H7 (cell line): ENCODE measurements around the gene MEDAG. TPM values are rescaled to one million over a fixed set of nuclear protein-coding genes. Genes with fewer than 3 reads are reported as not detected.
"Not testable (repeated sequence)": the region's sequence is repeated elsewhere in the genome, so short reads cannot be mapped to it uniquely, and the experiment has no call there.

ENCODE experiments used
- DNase-seq: peaks from one replicate; pipeline ENCODE4 v3.0.0; 2012
- H3K27me3 ChIP-seq: 2 replicates; pipeline ENCODE4 v1.6.0; 2011; ENCODE audit warnings: mild to moderate bottlenecking, low read length; ENCODE audit not compliant: control insufficient read depth, insufficient read depth
- H3K36me3 ChIP-seq: replicated peaks from 2 replicates; pipeline ENCODE4 v1.5.1; 2011; ENCODE audit warnings: low read length; ENCODE audit not compliant: control insufficient read depth, insufficient read depth
- H3K4me3 ChIP-seq: 2 replicates; pipeline ENCODE4 v1.5.1; 2011; ENCODE audit warnings: low read depth, mild to moderate bottlenecking, control low read depth, low read length, moderate library complexity; ENCODE audit not compliant: insufficient read depth
- total RNA-seq: library from RNA; depleted of rRNA; stranded (reverse); fragments of >200 nt; shearing (Covaris generic); gene quantifications from 2 replicates; pipeline ENCODE4 v1.2.3, GENCODE V29; 2014

The MEDAG gene
- total RNA-seq, 1 experiment from 2014 or later, result 1.9 TPM

DNA sequence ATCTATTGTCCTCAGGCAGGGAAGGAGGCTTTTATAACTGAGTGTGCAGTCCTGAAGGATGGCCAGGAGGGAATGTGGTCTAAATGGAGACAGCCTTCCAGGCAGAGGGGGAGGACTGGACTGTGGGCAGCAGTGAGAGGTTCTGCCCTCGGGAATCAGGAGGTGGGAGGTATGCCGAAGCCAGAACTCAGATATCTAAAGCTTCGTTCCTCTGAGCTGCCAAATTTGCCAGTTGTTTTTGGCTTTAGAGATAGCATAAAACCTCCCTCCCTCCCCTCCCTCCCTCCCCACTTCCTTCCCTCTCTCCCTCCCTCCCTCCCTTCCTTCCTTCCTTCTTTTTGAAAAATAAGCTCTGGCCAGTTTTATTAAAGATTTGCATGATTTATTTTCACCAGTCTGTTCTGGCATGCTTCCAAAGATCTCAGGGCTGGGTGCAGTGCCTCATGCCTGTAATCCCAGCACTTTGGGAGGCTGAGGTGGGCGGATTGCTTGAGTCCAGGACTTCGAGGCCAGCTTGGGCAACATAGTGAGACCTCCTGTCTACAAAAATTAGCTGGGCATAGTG is 2.4 kb downstream of the MEDAG start:
- Histone ChIP-seq H3K4me3 (no peak overlapping the region), H3K27me3 (peaks cover 27% of the 10 kb centered on the region), H3K36me3 (no peaks in the 10 kb centered on the region)
- DNase-seq, result no peak

DNA sequence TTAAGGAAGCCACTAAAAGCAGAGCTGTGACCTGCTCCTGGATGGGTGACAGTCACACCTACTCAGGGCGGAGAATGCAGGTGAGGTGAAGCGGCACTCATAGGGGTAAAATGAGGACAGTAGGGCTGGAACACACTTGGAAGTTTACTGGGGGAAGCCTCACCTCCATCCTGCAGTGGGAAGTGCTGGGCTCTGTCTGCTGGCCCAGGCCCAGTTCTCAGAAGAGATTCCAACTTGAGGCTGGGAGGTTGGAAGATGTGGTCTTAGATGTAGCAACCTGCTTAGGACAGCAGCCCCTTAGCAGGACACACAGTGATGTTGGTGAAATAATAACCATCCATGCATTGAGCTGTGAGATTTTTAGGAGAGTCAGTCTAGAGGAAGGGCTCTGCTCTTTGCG is 4.6 kb downstream of the MEDAG start:
- no peak overlapping the region for H3K4me3 ChIP-seq
- H3K27me3 ChIP-seq, result peaks cover 22% of the 10 kb centered on the region
- no peak for DNase-seq
- H3K36me3 ChIP-seq, result no peaks in the 10 kb centered on the region

DNA sequence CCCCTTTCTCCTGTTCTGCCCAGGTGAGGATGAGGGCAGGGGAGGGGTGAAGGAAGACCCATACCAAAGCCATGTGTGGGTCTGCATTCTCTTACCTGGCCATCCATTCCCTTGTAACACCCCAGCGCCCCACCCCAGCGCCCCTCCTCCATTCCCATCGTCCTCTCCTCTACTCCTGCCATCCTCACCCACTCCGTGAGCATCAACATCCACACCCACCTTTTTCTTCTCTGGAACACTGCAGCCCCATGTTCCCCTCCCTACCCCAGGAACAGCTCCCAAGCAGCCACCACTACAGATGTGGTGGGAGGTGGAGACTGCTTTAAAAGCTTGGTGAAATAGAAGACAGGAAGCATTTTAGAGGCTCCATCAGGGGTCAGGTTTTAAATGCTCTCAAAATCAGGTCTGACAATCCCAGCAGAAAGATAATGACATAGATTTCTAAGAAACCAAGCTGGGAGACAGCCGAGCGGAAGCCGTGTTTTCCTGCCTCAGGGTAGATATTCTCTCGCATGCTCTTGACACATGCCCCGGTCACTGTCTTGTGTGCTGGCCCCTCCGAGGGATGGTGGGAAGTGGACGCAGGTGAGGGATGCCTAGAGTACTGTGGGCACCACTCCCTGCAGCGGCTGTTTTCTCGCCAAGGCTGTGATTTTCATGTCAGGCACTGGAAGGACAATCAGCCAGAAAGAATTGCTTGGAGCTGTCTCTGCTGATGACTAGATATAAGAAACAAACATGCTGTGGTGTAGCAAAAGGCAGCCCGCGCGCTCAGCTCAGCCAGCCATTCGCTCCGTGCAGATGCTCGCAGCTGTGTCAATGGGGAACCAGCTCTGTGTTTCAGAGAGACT is 9.8 kb downstream of the MEDAG start:
- no peak for DNase-seq
- Histone ChIP-seq H3K4me3 (no peak overlapping the region), H3K27me3 (no peaks in the 10 kb centered on the region), H3K36me3 (no peaks in the 10 kb centered on the region)

DNA sequence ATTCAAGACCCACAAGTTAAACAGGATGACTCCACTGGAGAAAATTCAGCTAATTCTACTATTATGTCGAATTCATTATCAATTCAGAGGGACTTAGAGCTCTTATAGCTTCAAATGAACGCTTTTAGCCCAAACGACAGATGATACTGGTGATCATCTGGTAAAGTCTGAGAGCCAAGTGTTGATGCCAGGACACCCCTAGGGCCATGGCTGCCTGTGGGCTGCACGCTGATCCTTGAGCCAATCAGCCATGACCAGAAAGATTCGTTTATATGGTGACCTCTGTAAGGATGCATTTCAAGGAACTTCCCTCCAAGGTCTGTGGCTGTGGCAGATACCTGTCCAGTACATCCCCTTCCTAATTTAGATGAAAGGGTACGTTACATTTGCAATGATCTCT is 10.9 kb downstream of the MEDAG start:
- DNase-seq, result no peak
- no peaks in the 10 kb centered on the region for H3K27me3 ChIP-seq
- H3K4me3 ChIP-seq, result no peak overlapping the region
- H3K36me3 ChIP-seq, result no peaks in the 10 kb centered on the region

DNA sequence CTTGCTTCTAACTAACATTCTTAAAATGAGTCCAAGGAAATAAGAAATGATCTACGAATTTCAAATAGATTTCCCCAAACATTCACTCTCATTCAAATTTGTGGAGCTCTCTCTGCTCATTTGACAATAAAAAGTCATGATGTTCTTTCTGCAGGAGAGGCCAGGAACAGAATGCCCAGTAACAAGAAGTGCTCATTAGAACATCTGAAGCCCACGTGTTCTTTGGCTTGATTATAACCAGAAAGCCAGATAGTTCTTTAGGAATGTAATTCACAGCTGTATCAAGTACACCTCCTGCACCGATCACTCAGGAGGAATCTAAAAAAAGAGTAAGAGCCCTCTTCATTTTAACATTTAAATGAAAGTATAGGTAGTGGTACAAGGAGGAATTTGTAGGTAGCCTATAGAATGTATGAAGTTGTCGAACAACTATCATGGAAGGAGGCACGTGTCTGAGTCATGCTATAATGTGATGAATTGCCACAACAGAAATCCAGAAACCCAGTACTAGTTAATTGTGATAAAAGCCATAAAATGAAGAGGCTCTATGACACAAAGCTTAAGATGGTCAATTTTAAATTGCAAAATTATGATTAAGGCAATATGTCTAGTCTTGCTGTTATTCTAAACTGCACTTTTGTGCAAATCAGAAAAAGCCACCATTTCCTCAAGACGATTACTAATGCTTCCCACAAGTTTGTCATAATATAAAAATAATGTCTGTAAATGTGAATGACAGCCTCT is 12.8 kb downstream of the MEDAG start:
- no peaks in the 10 kb centered on the region for H3K27me3 ChIP-seq
- H3K4me3 ChIP-seq, result no peak overlapping the region
- no peak for DNase-seq
- H3K36me3 ChIP-seq, result no peaks in the 10 kb centered on the region

DNA sequence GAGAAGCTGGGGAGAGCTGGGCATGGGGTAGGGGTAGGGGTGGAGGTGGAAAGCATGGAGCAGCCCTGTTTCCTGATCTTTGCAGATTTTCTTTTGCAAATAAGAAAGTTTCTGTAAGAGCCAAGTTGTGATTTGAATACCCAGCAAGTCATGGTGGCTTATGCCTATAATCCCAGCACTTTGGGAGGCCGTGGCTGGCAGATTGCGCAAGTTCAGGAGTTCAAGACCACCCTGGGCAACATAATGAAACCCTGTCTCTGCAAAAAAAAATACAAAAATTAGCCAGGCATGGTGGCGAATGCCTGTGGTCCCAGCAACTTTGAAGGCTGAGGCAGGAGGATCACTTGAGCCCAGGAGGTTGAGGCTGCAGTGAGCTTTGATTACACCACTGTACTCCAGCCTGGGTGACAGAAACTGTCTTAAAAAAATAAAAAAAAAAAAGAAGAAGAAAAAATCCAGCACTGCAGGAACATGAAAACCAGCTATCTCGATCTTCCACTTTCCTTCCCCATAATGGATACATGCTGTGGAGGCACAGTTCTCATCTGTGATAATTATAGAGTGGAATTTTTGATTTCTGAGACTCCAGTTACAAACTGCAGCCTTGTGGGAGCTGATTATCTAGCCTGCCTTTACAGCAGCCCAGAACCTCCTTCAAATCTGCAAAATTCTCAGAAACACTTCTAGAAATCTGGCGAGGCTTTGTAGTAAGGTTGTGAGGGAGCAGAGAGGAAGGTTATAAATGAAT is 14.3 kb downstream of the MEDAG start:
- H3K27me3 ChIP-seq, result no peaks in the 10 kb centered on the region
- DNase-seq, result no peak
- no peaks in the 10 kb centered on the region for H3K36me3 ChIP-seq
- no peak overlapping the region for H3K4me3 ChIP-seq

DNA sequence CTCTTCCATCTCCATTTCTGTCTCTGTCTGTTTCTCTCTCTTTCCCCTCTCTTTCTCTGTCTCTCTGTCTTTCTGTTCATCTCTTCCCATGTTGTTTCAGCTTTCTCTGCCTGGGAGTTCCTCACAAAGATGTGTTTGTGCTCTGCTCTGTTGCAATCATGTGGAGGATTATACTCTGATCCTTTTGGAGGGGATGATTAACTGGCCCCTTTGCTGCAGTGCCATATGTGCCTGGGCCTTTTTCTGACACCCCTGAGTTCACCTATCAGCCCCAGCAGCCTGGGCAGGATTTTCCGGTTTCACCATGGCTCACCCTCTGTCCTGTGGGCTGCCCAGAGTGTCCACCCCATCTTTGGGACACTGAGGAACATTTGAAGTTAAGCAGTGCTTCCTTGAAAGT is 17.3 kb downstream of the MEDAG start:
- Histone ChIP-seq H3K4me3 (no peak overlapping the region), H3K36me3 (no peaks in the 10 kb centered on the region), H3K27me3 (no peaks in the 10 kb centered on the region)
- no peak for DNase-seq

DNA sequence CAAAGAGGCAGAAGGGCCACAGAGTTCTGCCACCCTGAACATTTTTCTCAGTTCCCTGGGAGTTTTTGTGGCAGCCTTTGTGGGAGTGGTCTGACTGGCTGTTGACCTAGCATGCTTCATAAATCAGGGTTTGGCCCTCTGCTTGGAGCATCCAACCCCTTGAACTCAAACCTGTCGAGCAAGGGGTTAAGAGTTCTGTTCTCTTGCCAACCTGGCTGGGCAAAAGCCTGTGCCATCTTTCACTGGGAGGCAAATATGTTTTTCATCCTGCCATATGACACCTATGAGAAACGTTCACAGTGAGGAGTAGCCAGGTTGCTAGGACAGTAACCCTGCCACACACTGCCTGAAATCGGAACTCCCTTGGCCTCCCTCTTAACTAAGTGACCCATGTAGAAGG is 18.6 kb downstream of the MEDAG start:
- DNase-seq, result no peak
- Histone ChIP-seq H3K4me3 (no peak overlapping the region), H3K36me3 (no peaks in the 10 kb centered on the region), H3K27me3 (no peaks in the 10 kb centered on the region)

DNA sequence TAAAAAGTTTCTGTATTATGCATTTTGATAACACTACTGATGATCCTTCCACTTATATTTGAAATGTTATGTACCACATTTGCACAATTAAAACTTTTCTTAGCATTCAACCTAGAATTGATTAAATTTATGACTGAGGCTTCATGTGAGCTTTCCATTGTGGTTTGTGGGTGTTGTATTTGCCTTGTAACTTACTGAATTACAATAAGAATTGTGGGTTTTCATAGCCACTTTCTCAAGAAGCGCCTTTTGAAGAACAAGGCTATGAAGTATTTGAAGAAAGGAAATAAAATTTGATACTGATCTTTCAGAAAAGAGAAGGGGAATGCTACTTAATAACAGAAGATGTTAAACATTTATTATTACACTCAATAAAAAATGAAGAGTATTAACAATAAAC is 19.4 kb downstream of the MEDAG start:
- Histone ChIP-seq H3K36me3 (no peaks in the 10 kb centered on the region), H3K4me3 (no peak overlapping the region), H3K27me3 (no peaks in the 10 kb centered on the region)
- DNase-seq, result no peak

DNA sequence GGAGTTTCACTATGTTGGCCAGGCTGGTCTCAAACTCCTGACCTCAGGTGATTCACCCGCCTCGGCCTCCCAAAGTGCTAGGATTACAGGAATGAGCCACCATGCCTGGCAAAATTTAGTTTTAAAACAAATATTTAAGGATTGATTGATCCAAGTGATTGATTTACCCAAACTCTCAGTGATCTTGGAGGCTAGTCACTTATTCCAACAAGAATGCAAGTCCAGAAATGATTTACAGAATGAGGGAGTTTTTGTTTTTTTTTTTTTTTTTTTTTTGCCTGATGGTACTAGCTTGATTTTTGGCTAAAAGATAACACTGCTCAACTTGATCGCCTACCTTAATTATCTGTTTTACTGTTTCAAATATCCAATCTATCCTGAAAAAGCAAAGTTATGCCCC is 20.7 kb downstream of the MEDAG start:
- no peaks in the 10 kb centered on the region for H3K36me3 ChIP-seq
- H3K4me3 ChIP-seq, result no peak overlapping the region
- no peak for DNase-seq
- H3K27me3 ChIP-seq, result peaks cover 4% of the 10 kb centered on the region

DNA sequence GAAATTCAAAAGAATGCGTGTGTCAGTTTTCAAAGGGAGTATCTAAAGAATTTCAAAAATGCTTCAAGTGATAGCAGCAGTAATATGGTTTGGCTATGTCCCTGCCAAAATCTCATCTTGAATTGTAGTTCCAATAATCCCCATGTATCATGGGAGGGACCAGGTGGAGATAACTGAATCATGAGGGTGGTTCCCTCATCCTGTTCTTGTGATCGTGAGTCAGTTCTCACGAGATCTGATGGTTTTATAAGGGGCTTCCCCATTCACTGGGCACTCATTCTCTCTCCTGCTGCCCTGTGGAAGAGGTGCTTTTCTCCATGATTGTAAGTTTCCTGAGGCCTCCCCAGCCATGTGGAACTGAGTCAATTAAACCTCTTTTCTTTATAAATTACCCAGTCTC is 21.1 kb downstream of the MEDAG start:
- H3K36me3 ChIP-seq, H3K27me3 ChIP-seq, DNase-seq, H3K4me3 ChIP-seq: not testable (repeated sequence)

DNA sequence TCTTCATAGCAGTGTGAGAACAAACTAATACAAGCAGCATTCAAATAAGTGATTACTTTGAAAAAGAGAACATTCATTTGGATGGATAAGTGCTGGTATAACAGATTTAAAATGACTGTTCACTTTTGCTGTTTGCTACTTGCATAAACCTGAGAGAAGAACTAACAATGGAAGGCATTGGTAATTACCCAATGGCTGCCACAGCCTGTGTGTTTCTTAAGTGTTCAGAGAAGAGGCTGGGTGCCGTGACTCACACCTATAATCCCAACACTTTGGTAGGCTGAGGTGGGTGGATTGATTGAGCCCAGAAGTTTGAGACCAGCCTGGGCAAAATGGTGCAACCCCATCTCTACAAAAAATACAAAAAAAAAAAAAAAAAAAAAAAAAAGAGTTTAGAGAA is 21.5 kb downstream of the MEDAG start:
- no peak for DNase-seq
- no peaks in the 10 kb centered on the region for H3K36me3 ChIP-seq
- H3K27me3 ChIP-seq, result peaks cover 6% of the 10 kb centered on the region
- no peak overlapping the region for H3K4me3 ChIP-seq

DNA sequence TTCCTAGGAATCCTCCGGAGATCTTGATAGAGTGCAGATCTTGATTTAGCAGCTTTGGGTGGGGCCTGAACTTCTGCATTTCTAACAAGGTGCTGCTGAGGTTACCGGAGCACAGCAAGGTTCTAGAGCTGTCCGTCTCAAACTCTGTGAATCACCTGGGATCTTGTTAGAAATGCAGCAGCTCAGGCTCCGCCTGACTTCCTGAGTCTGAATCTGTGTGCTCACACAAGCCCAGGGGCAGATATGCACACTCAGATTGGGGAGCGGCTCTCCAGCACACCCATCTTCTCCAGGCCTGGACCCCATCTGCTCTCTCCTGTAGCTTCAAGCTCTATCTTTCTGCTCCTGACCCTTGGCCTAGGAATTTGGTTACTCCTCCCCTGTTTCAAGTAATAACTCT is 22.9 kb downstream of the MEDAG start:
- Histone ChIP-seq H3K27me3 (peaks cover 8% of the 10 kb centered on the region), H3K36me3 (no peaks in the 10 kb centered on the region), H3K4me3 (no peak overlapping the region)
- DNase-seq, result no peak

DNA sequence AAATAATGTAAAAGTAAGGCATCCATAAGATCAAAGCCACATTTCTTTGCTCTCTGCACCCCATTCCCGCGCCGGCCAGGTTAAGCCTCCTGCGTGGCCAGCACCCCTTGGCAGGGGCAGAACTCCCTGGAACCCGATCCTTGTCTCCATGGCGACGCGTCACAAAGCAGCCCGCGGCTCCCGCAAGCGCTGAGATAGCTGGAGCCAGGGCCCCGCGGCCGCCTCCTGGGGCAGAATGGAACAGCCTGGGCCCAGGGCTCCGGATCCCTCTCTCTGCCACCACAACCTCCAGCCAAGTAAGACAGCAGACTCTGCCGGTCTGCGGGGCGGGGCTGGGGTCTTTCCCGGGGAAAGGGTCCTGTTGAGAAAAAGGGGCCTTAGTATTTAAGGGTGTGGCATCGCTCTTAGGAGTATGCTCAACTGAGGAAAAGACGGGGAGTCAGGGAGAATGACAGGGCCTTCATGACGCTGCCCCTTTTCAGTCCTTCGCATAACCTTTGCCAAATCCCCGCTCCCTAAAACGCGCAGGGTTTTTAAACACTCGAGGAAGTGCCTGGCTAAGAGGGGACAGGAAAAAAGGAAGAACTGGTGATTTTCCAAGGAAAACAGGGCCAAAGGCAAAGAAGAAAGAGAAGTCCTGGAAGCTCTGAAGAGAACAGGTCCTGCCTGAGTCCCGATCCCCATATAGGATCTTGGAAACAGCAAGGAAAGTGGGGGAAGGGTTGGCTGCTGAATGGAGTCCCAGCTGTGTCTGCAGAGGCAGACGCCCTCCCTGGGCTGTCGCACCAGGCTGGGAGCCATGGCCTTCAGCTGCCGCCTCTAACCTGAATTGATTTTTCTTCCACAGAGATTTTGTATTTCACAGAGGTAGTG is 26.6 kb downstream of the MEDAG start, which contains the start of gene TEX26:
TSS of gene TEX26 (plus strand) at position 176 of the 873 bp plus-strand sequence. CDS start at position 236, 60 bp downstream.
- Histone ChIP-seq H3K36me3 (no peaks in the 10 kb centered on the region), H3K27me3 (peaks cover 8% of the 10 kb centered on the region), H3K4me3 (peak within 1 kb of the TSS; percentile 27; the same call in 1 of the 2 replicates)
- DNase-seq, result peak; percentile 92
